Activated T-helper 2 cell treated with anti-CD3 and anti-CD28 coated beads, Interferon-gamma antibody, Interleukin-2, Interleukin-4, amounts not matched to agents 10 μg/mL and 5 μg/mL and 100 μg/mL, durations not matched to agents 14 hours and 24 hours and 36 hours (primary cell): Measurements from ENCODE around the gene NINJ1. TPM values are rescaled to one million over a fixed set of nuclear protein-coding genes. Genes with fewer than 3 reads are reported as not detected.
"Not testable (repeated sequence)": the region's sequence is repeated elsewhere in the genome, so short reads cannot be mapped to it uniquely, and the experiment has no call there.

Experiments
- DNase-seq: peaks from one replicate; pipeline ENCODE4 v3.0.0; 2021; ENCODE audit warnings: low spot score
- H3K27ac Mint-ChIP-seq: one replicate; pipeline ENCODE4 v1.8.0; 2021; ENCODE audit warnings: mixed read lengths
- H3K27me3 Mint-ChIP-seq: one replicate; pipeline ENCODE4 v1.8.0; 2021; ENCODE audit warnings: low read depth, mixed read lengths
- H3K36me3 Mint-ChIP-seq: one replicate; pipeline ENCODE4 v1.8.0; 2021; ENCODE audit warnings: low read depth, mixed read lengths
- H3K4me1 Mint-ChIP-seq: one replicate; pipeline ENCODE4 v1.8.0; 2021; ENCODE audit warnings: low read depth, mixed read lengths
- H3K4me3 Mint-ChIP-seq: one replicate; pipeline ENCODE4 v1.8.0; 2021; ENCODE audit warnings: low read depth, mild to moderate bottlenecking, moderate library complexity, mixed read lengths
- H3K9me3 Mint-ChIP-seq: one replicate; pipeline ENCODE4 v1.8.0; 2021; ENCODE audit warnings: mixed read lengths
- intact Hi-C: fragments of 100-400 bp; cut with micrococcal nuclease; formaldehyde crosslinking; loops from one replicate; pipeline ENCODE4 v1.15.1; 2023
- total RNA-seq: library from RNA; stranded (reverse); gene quantifications from 2 replicates; pipeline ENCODE4 v1.2.3, GENCODE V29; 2022

Gene NINJ1
- total RNA-seq, 1 donor from 2014 or later, result 113 TPM

DNA sequence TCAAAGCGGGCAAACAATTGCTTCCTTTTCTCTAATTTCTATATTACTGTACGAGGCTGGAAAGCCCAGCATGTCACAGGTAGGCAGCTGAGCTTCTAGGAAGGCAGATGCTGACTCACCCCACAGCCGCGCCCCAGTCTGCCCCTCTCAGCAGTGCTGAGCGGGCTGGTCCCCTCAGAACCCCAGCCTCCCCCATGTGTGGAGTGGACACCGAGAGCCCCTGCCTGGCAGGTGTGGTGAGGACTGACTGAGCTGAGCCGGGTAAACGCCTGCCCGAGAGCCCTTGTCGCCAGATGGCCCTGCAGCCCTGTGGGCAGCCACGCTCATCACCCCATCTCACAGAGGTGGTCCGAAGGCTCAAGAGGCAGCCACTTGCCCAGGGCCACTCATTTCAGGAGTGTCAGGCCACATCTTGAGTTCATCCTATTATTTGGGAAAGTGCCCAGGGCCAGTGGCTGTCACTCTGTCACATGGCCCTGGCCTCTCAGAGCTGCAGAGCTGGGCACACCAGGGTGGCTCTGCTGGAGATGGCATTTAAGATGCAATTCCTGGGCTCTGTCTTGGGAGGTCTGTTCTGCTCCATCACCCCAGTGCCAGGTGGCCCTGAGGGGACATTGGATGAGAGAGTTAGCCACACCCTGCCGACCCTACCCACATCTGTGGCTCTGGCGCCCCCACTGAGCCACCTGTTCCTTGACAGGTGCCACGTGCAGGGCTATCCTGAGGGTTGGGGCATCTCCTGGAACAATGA is 25.6 kb downstream of the NINJ1 start:
- intact Hi-C loops, result loop anchor here (1.0 to 5.0 kb wide), 5 partner anchors 10 to 194 kb away; partner anchors contain the start of gene NINJ1
- DNase-seq, result no peak
- H3K4me3 Mint-ChIP-seq, result no peak overlapping the region
- peaks cover 55% of the 10 kb centered on the region for H3K36me3 Mint-ChIP-seq
- H3K27me3 Mint-ChIP-seq, result no peaks in the 10 kb centered on the region
- H3K9me3 Mint-ChIP-seq, result peaks cover 13% of the 10 kb centered on the region
- H3K4me1 Mint-ChIP-seq, result peaks cover 45% of the 10 kb centered on the region
- peak overlapping the region; percentile 86 for H3K27ac Mint-ChIP-seq

DNA sequence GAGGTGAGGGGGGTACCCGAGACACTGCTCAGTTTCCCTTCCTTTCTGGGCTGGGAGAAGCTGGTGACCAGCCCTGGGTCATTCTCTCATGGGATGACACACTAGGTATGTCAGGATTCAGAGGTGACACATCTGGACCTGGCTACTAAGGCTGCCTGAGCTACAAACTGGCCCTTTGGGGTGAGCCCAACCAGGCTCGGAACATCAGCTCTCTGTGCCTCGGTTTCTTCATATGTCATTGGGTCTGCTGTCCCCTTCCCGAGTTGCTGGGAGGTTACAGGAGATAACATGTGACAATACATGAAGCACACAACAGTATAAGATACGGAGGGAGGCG is 26.3 kb downstream of the NINJ1 start:
- no peak overlapping the region for H3K4me3 Mint-ChIP-seq
- peaks cover 55% of the 10 kb centered on the region for H3K36me3 Mint-ChIP-seq

GRCh38 chr9:93107151-93107824 is 26.8 kb downstream of the NINJ1 start:
- DNase-seq, result no peak
- intact Hi-C loops, result loop anchor here (5.0 kb wide), 2 partner anchors 105 to 195 kb away; no protein-coding TSS in a partner anchor

More for the DNA sequence above, 26.3 kb downstream of the NINJ1 start:
- DNase-seq, result no peak
- Mint-ChIP-seq H3K27ac (peak overlapping the region; percentile 86), H3K4me1 (peaks cover 51% of the 10 kb centered on the region), H3K27me3 (no peaks in the 10 kb centered on the region), H3K9me3 (peaks cover 15% of the 10 kb centered on the region)
- intact Hi-C loops, result loop anchor here (1.0 to 5.0 kb wide), 5 partner anchors 9 to 195 kb away; partner anchors contain the start of gene NINJ1

DNA sequence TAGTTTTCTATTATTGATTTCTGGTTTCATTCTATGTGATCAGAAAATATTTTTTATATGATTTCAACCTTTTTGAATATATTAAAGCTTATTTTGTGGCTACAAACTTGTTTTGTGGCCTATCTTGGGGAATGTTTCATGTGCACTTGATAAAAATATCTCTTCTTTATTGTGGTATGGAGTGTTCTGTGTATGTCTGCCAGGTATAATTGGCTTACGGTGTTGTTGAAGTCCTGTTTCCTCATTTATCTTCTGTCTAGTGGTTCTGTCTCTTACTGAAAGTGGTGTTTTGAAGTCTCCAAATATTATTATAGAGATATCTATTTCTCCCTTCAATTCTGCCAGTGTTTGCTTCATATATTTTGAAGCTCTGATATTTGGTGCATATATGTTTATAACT is 28.4 kb downstream of the NINJ1 start:
- intact Hi-C loops, result loop anchor here (5.0 kb wide), 2 partner anchors 103 to 197 kb away; no protein-coding TSS in a partner anchor

More at GRCh38 chr9:93107151-93107824, 26.8 kb downstream of the NINJ1 start:
- Mint-ChIP-seq H3K27me3 (no peaks in the 10 kb centered on the region), H3K36me3 (peaks cover 55% of the 10 kb centered on the region), H3K9me3 (peaks cover 18% of the 10 kb centered on the region), H3K27ac (peak overlapping the region; percentile 86), H3K4me3 (no peak overlapping the region), H3K4me1 (peaks cover 56% of the 10 kb centered on the region)

GRCh38 chr9:93101086-93101485 is 33.0 kb downstream of the NINJ1 start:
- H3K27me3 Mint-ChIP-seq, H3K27ac Mint-ChIP-seq, H3K4me3 Mint-ChIP-seq, DNase-seq, intact Hi-C loops: not testable (repeated sequence)
- H3K4me1 Mint-ChIP-seq, result peaks cover 57% of the 10 kb centered on the region
- H3K9me3 Mint-ChIP-seq, result peaks cover 21% of the 10 kb centered on the region
- H3K36me3 Mint-ChIP-seq, result peaks cover 41% of the 10 kb centered on the region

More for the DNA sequence above, 28.4 kb downstream of the NINJ1 start:
- Mint-ChIP-seq H3K27me3 (no peaks in the 10 kb centered on the region), H3K36me3 (peaks cover 56% of the 10 kb centered on the region), H3K27ac (no peak overlapping the region), H3K9me3 (peaks cover 21% of the 10 kb centered on the region), H3K4me3 (no peak overlapping the region), H3K4me1 (peaks cover 57% of the 10 kb centered on the region)
- DNase-seq, result no peak

DNA sequence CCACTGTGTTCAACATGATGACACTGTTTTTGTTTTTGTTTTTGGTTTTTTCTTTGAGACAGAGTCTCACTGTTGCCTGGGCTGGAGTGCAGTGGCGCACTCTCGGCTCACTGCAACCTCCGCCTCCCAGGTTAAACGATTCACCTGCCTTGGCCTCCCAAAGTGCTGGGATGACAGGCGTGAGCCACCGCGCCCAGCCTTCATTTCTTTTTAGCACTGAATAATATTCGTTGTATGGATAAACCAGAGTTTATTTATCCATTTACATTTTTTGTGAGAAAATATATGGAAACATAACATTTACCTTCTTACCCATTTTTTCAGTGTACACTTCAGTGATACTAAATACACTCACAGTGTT is 33.8 kb downstream of the NINJ1 start:
- intact Hi-C loops, result no loop called here
- Mint-ChIP-seq H3K27ac (no peak overlapping the region), H3K36me3 (peaks cover 35% of the 10 kb centered on the region), H3K27me3 (no peaks in the 10 kb centered on the region), H3K9me3 (peaks cover 21% of the 10 kb centered on the region), H3K4me3 (no peak overlapping the region), H3K4me1 (peaks cover 51% of the 10 kb centered on the region)
- no peak for DNase-seq

- Mint-ChIP-seq H3K4me1 (peaks cover 51% of the 10 kb centered on the region), H3K4me3 (peak overlapping the region; percentile 33), H3K27me3 (no peaks in the 10 kb centered on the region)
Measured at GRCh38 chr9:93099551-93100275, 34.3 kb downstream of the NINJ1 start.

DNA sequence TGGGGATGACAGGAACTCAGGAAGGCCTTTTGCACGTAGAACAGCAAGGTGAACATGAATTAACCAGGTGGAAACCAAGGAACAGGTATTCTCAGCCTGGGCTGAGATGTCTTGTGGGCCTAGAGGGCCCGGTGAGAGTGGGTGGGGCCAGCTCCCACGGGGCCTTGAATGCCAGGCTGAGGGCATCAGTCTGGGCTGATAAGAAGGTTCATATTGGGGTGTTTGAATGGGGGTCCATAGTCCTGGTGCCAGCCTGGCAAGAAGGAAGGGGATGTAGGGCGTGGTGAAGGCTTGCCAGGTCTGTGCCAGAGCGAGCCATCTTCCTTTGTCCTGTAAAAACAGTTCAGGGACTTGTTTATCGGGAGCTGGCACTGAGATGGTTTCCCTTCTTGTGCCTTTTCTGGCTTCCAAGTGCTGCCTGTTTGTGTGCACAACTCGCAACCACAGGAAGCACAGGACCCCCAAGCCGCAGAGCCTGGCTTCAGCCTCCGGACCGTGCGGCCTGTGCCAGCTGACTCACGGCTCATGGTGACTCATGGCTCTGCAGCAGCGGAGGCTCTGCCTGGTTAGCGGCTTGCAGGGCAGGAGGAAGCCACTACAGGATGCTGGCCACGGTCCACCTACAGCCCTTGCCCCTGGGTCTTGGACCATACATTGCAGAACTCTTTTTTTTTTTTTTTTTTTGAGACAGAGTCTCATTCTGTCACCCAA is 35.7 kb downstream of the NINJ1 start:
- H3K27me3 Mint-ChIP-seq, result no peaks in the 10 kb centered on the region
- H3K27ac Mint-ChIP-seq, result peak overlapping the region; percentile 74
- peak; percentile 51 for DNase-seq
- H3K36me3 Mint-ChIP-seq, result peaks cover 19% of the 10 kb centered on the region
- peaks cover 6% of the 10 kb centered on the region for H3K9me3 Mint-ChIP-seq
- H3K4me3 Mint-ChIP-seq, result peak overlapping the region; percentile 86
- intact Hi-C loops, result loop anchor here (1.0 kb wide), 1 partner anchor 10 kb away; no protein-coding TSS in a partner anchor
- peaks cover 58% of the 10 kb centered on the region for H3K4me1 Mint-ChIP-seq

More at GRCh38 chr9:93099551-93100275, 34.3 kb downstream of the NINJ1 start:
- Mint-ChIP-seq H3K9me3 (peaks cover 17% of the 10 kb centered on the region), H3K27ac (peak overlapping the region; percentile 36), H3K36me3 (peaks cover 30% of the 10 kb centered on the region)
- no peak for DNase-seq
- intact Hi-C loops, result no loop called here

GRCh38 chr9:93097511-93098201 is 36.4 kb downstream of the NINJ1 start:
- DNase-seq, result no peak
- Mint-ChIP-seq H3K4me1 (peaks cover 58% of the 10 kb centered on the region), H3K4me3 (peak overlapping the region; percentile 86), H3K27ac (peak overlapping the region; percentile 74), H3K36me3 (peaks cover 14% of the 10 kb centered on the region), H3K9me3 (peaks cover 5% of the 10 kb centered on the region), H3K27me3 (no peaks in the 10 kb centered on the region)
- intact Hi-C loops, result loop anchor here (1.0 to 2.0 kb wide), 3 partner anchors 11 to 133 kb away; partner anchors contain the start of gene NINJ1

DNA sequence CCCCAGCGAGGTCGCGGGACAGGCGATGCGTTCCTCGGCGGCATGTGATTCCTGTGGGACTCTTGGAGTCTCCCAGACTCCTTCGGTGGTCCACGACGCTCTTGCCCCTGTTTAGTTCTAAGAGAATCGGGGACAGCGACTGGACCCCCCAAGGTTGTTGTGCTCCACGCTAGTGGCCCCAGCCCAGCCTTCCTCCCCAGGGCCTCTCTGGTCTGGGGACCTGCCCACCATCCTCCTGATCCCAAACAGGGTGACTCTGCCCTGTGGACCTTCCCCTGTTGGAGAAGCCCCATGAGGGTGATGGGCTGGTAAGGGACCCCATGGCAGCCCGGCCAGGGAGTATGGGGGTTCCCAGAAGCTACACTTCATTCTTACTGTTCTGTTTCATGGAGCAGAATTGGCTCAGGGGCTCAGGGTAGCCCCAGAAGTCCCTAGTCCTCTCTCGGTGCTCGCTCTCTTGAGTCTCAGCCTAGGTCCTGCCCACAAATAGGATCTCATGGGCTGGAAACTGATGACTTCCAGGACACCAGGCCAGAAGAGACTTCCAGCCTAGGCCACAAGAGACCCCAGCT is 37.2 kb downstream of the NINJ1 start:
- no peak for DNase-seq
- H3K9me3 Mint-ChIP-seq, result peaks cover 6% of the 10 kb centered on the region
- peak overlapping the region; percentile 86 for H3K4me3 Mint-ChIP-seq
- H3K27ac Mint-ChIP-seq, result peak overlapping the region; percentile 74
- H3K4me1 Mint-ChIP-seq, result peaks cover 60% of the 10 kb centered on the region
- H3K27me3 Mint-ChIP-seq, result no peaks in the 10 kb centered on the region
- intact Hi-C loops, result loop anchor here (1.0 to 2.0 kb wide), 3 partner anchors 33 to 132 kb away; partner anchors contain the start of gene NINJ1
- peaks cover 15% of the 10 kb centered on the region for H3K36me3 Mint-ChIP-seq

DNA sequence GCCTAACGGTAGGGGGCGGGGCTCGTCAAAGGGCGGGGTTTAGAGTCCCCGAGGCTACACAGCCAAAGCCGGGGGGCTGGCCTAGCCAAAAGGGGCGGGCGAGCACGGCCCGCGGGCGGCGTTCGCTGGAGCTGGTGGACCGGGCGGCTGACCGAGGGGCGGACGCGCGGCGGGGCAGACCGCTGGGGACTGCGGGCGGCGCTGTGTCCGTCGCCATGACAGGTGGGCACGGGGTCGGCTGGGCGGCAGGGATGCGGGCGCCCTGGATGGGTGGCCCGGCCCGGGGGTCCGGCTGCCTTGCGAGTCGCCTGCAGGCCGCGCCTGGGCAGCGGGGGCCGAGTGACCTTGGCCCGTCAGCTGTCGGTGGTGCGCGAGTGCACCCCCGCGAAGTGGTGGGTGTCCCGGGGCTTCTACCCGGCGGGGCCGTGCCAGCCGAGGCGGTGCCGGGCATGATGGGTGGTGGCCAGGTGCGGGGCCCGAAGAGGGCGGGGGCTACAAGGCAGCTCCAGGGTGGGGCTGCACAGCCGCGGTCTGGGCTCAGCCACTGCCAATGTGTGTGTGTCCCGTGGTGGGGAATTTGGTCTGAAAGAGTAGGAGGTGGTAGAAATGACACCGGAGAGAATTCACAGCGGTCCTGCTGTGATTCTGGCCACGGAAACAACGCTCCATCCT is 37.8 kb downstream of the NINJ1 start, which contains the start of gene CARD19:
Gene CARD19, plus strand, starts transcription at position 87 of the 672 bp plus-strand sequence. Its CDS starts 129 bp downstream, at position 216.
- Mint-ChIP-seq H3K27me3 (no peaks in the 10 kb centered on the region), H3K36me3 (peaks cover 17% of the 10 kb centered on the region), H3K9me3 (peaks cover 9% of the 10 kb centered on the region), H3K4me3 (peak within 1 kb of the TSS; percentile 86), H3K27ac (peak within 1 kb of the TSS; percentile 98), H3K4me1 (peaks cover 66% of the 10 kb centered on the region)
- DNase-seq, result no peak
- intact Hi-C loops, result loop anchor here (1.0 to 2.0 kb wide), 3 partner anchors 32 to 131 kb away; partner anchors contain the start of gene NINJ1
